ENCODE measurements around the gene RPS6KA1. TPM values are rescaled to one million over a fixed set of nuclear protein-coding genes. Genes with fewer than 3 reads are reported as not detected.
A peak's percentile ranks its signal among the peaks of the same experiment; 100 is the strongest.

RPS6KA1 gene
- total RNA-seq, 1 donor, result 2.2 TPM

- no peak for TF ChIP-seq CTCF (IDR thresholded peaks at IDR 0.05; ENCODE audit: extremely low read depth, low read depth, low read length)
- peaks cover 23% of the 10 kb centered on the region for H3K4me1 ChIP-seq (ENCODE audit: insufficient read depth, low read length)
- no peak overlapping the region for H3K27ac ChIP-seq (ENCODE audit: low read depth, low read length)
- no peaks in the 10 kb centered on the region for H3K36me3 ChIP-seq (ENCODE audit: insufficient read depth, low read length)
- no peaks in the 10 kb centered on the region for H3K9me3 ChIP-seq (ENCODE audit: low read depth, low read length)
- H3K79me2 ChIP-seq (ENCODE audit: insufficient read depth, low read length), result no peaks in the 10 kb centered on the region
- no peak overlapping the region for H3K4me3 ChIP-seq (ENCODE audit: insufficient read depth, low read length)
- H4K20me1 ChIP-seq (ENCODE audit: insufficient read depth, low read length), result no peaks in the 10 kb centered on the region
- H3K27me3 ChIP-seq (ENCODE audit: insufficient read depth, low read length), result no peaks in the 10 kb centered on the region
- no peak overlapping the region for H3K4me2 ChIP-seq (ENCODE audit: insufficient read depth, low read length)
- DNase-seq (ENCODE audit: insufficient read length, low spot score, missing footprints), result no peak
- H2AFZ ChIP-seq (ENCODE audit: low read length), result no peak overlapping the region
Observed at GRCh38 chr1:26570287-26570686, 40.7 kb downstream of the RPS6KA1 start.

- Histone ChIP-seq H3K27me3 (ENCODE audit: insufficient read depth, low read length) (no peaks in the 10 kb centered on the region), H3K79me2 (ENCODE audit: insufficient read depth, low read length) (no peaks in the 10 kb centered on the region), H4K20me1 (ENCODE audit: insufficient read depth, low read length) (no peaks in the 10 kb centered on the region), H3K4me1 (ENCODE audit: insufficient read depth, low read length) (peaks cover 25% of the 10 kb centered on the region), H3K9me3 (ENCODE audit: low read depth, low read length) (no peaks in the 10 kb centered on the region), H3K4me2 (ENCODE audit: insufficient read depth, low read length) (no peak overlapping the region), H2AFZ (ENCODE audit: low read length) (no peak overlapping the region), H3K36me3 (ENCODE audit: insufficient read depth, low read length) (no peaks in the 10 kb centered on the region), H3K4me3 (ENCODE audit: insufficient read depth, low read length) (no peak overlapping the region), H3K27ac (ENCODE audit: low read depth, low read length) (no peak overlapping the region)
- no peak for TF ChIP-seq CTCF (IDR thresholded peaks at IDR 0.05; ENCODE audit: extremely low read depth, low read depth, low read length)
- DNase-seq (ENCODE audit: insufficient read length, low spot score, missing footprints), result no peak
Observed at GRCh38 chr1:26571381-26571780, 41.8 kb downstream of the RPS6KA1 start.

GRCh38 chr1:26574018-26574417, 44.5 kb downstream of the RPS6KA1 start:
- no peaks in the 10 kb centered on the region for H3K79me2 ChIP-seq (ENCODE audit: insufficient read depth, low read length)
- H3K27me3 ChIP-seq (ENCODE audit: insufficient read depth, low read length), result no peaks in the 10 kb centered on the region
- H3K27ac ChIP-seq (ENCODE audit: low read depth, low read length), result peak overlapping the region; percentile 13
- no peak overlapping the region for H3K4me2 ChIP-seq (ENCODE audit: insufficient read depth, low read length)
- H2AFZ ChIP-seq (ENCODE audit: low read length), result peak overlapping the region; percentile 57
- H3K36me3 ChIP-seq (ENCODE audit: insufficient read depth, low read length), result no peaks in the 10 kb centered on the region
- H4K20me1 ChIP-seq (ENCODE audit: insufficient read depth, low read length), result no peaks in the 10 kb centered on the region
- H3K9me3 ChIP-seq (ENCODE audit: low read depth, low read length), result no peaks in the 10 kb centered on the region
- H3K4me3 ChIP-seq (ENCODE audit: insufficient read depth, low read length), result no peak overlapping the region
- DNase-seq (ENCODE audit: insufficient read length, low spot score, missing footprints), result no peak
- TF ChIP-seq CTCF (IDR thresholded peaks at IDR 0.05; ENCODE audit: extremely low read depth, low read depth, low read length), result peak; percentile 20
- peaks cover 25% of the 10 kb centered on the region for H3K4me1 ChIP-seq (ENCODE audit: insufficient read depth, low read length)

GRCh38 chr1:26574719-26575251, 45.2 kb downstream of the RPS6KA1 start:
- peak; percentile 81 for DNase-seq (ENCODE audit: insufficient read length, low spot score, missing footprints)
- Histone ChIP-seq H3K79me2 (ENCODE audit: insufficient read depth, low read length) (no peaks in the 10 kb centered on the region), H3K4me3 (ENCODE audit: insufficient read depth, low read length) (no peak overlapping the region), H3K36me3 (ENCODE audit: insufficient read depth, low read length) (no peaks in the 10 kb centered on the region), H3K9me3 (ENCODE audit: low read depth, low read length) (no peaks in the 10 kb centered on the region), H4K20me1 (ENCODE audit: insufficient read depth, low read length) (no peaks in the 10 kb centered on the region), H3K4me2 (ENCODE audit: insufficient read depth, low read length) (no peak overlapping the region), H3K4me1 (ENCODE audit: insufficient read depth, low read length) (peaks cover 25% of the 10 kb centered on the region), H3K27ac (ENCODE audit: low read depth, low read length) (peak overlapping the region; percentile 13), H3K27me3 (ENCODE audit: insufficient read depth, low read length) (no peaks in the 10 kb centered on the region), H2AFZ (ENCODE audit: low read length) (no peak overlapping the region)
- no peak for TF ChIP-seq CTCF (IDR thresholded peaks at IDR 0.05; ENCODE audit: extremely low read depth, low read depth, low read length)

Measured in osteoblast (primary cell).